Measurements from ENCODE around the gene CHST11.

DNA sequence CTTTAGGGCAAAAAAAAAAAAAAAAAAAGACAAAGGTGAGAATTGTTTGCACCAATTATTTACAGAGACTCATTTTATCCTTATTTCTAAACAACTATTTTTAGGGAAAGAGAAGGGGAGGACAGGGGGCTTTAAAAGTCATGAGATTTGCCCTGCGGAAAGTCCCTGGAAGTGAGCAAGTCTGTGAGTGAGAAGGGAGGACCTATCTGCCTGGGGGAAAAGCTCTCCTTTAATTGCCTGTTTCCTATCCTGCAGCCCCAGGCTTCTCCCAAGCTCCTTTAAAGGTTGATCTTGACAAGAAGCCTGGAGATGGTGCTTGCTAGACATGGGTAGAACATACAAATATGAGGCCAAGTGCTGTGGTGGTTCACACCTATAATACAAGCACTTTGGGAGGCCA is 8.3 kb upstream of the CHST11 start:
- TF ChIP-seq, protein P1, sequence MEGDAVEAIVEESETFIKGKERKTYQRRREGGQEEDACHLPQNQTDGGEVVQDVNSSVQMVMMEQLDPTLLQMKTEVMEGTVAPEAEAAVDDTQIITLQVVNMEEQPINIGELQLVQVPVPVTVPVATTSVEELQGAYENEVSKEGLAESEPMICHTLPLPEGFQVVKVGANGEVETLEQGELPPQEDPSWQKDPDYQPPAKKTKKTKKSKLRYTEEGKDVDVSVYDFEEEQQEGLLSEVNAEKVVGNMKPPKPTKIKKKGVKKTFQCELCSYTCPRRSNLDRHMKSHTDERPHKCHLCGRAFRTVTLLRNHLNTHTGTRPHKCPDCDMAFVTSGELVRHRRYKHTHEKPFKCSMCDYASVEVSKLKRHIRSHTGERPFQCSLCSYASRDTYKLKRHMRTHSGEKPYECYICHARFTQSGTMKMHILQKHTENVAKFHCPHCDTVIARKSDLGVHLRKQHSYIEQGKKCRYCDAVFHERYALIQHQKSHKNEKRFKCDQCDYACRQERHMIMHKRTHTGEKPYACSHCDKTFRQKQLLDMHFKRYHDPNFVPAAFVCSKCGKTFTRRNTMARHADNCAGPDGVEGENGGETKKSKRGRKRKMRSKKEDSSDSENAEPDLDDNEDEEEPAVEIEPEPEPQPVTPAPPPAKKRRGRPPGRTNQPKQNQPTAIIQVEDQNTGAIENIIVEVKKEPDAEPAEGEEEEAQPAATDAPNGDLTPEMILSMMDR (IDR thresholded peaks at IDR 0.05), result no peak
- no peak for TF ChIP-seq POLR2A (IDR thresholded peaks at IDR 0.05)
- TF ChIP-seq EP300 (IDR thresholded peaks at IDR 0.05), result no peak
